Keratinocyte (primary cell): ENCODE measurements around the gene VAC14. TPM values are rescaled to one million over a fixed set of nuclear protein-coding genes. Genes with fewer than 3 reads are reported as not detected.
A peak's percentile ranks its signal among the peaks of the same experiment; 100 is the strongest.

Source experiments
- DNase-seq: peaks from one replicate; pipeline ENCODE4 v3.0.0-alpha.2; 2011; ENCODE audit warnings: low read depth, missing footprints, low spot score
- FAIRE-seq: peaks from 2 replicates; lab custom pipeline; 2011; peaks lifted over from hg19 to GRCh38; lab: Jason Lieb, UNC
- H2AFZ ChIP-seq: 2 replicates; pipeline ENCODE4 v1.6.0; 2012; ENCODE audit warnings: low read length, control low read depth, inconsistent platforms; ENCODE audit not compliant: control insufficient read depth
- H3K27ac ChIP-seq: 2 replicates; pipeline ENCODE4 v1.5.1; 2011; ENCODE audit warnings: low read length; ENCODE audit not compliant: control insufficient read depth, insufficient read depth
- H3K27me3 ChIP-seq: 3 replicates; pipeline ENCODE4 v1.6.0; 2011; ENCODE audit warnings: low read length; ENCODE audit not compliant: control insufficient read depth, insufficient read depth; ENCODE audit errors: extremely low read depth
- H3K36me3 ChIP-seq, 2 experiments: 2 replicates in 1 of 2; 3 replicates in 1 of 2; pipeline ENCODE4 v1.5.1; 2011; ENCODE audit warnings: low read length in 2 of 2, mild to moderate bottlenecking in 1 of 2; ENCODE audit not compliant: control insufficient read depth in 2 of 2, insufficient read depth in 2 of 2; ENCODE audit errors: extremely low read depth in 1 of 2
- H3K4me1 ChIP-seq: 3 replicates; pipeline ENCODE4 v1.5.1; 2011; ENCODE audit warnings: low read length; ENCODE audit not compliant: control insufficient read depth, insufficient read depth; ENCODE audit errors: extremely low read depth
- H3K4me2 ChIP-seq: 3 replicates; pipeline ENCODE4 v1.6.0; 2011; ENCODE audit warnings: low read depth, low read length; ENCODE audit not compliant: control insufficient read depth, insufficient read depth; ENCODE audit errors: extremely low read depth
- H3K4me3 ChIP-seq, 3 experiments: fragments of 200-600 bp in 1 of 3; sonication (generic) in 1 of 3; 2 replicates in 2 of 3; 3 replicates in 1 of 3; pipeline ENCODE4 v1.5.1; 2011 to 2016; ENCODE audit warnings: low read length in 3 of 3, mild to moderate bottlenecking in 3 of 3, control low read depth in 2 of 3, inconsistent platforms in 1 of 3, low read depth in 1 of 3, mixed read lengths in 1 of 3, mixed run types in 1 of 3, moderate library complexity in 1 of 3; ENCODE audit not compliant: control insufficient read depth in 2 of 3, insufficient read depth in 2 of 3; ENCODE audit errors: extremely low read depth in 1 of 3
- H3K79me2 ChIP-seq: 2 replicates; pipeline ENCODE4 v1.6.0; 2012; ENCODE audit warnings: low read length; ENCODE audit not compliant: control insufficient read depth, insufficient read depth
- H3K9ac ChIP-seq: 3 replicates; pipeline ENCODE4 v1.6.0; 2011; ENCODE audit warnings: low read length; ENCODE audit not compliant: control insufficient read depth, insufficient read depth; ENCODE audit errors: extremely low read depth
- H3K9me1 ChIP-seq: 3 replicates; pipeline ENCODE4 v1.6.0; 2011; ENCODE audit warnings: low read length; ENCODE audit not compliant: control insufficient read depth, insufficient read depth; ENCODE audit errors: extremely low read depth
- H3K9me3 ChIP-seq: 2 replicates; pipeline ENCODE4 v1.5.1; 2012; ENCODE audit warnings: low read depth, low read length; ENCODE audit not compliant: control insufficient read depth
- H4K20me1 ChIP-seq: 3 replicates; pipeline ENCODE4 v1.6.0; 2011; ENCODE audit warnings: low read length; ENCODE audit not compliant: control insufficient read depth, insufficient read depth; ENCODE audit errors: extremely low read depth
- EZH2 ChIP-seq: IDR thresholded peaks from one replicate; pipeline ENCODE4 v1.6.1; 2012; ENCODE audit warnings: inconsistent platforms, mild to moderate bottlenecking, low read length, moderate library complexity
- dilution Hi-C: fragments of 300-500 bp; cut with MboI; formaldehyde crosslinking; loops from one replicate; pipeline ENCODE4 v1.7.0; 2020; ENCODE audit warnings: low sequenced_read_pairs; ENCODE audit not compliant: extremely low pct_ligation_motif_present
- polyA plus RNA-seq, 5 experiments: library from polyadenylated mRNA; depleted of rRNA in 3 of 5; stranded (reverse) in 3 of 5; stranded (forward) in 1 of 5; unstranded in 1 of 5; fragments of >200 nt; gene quantifications; 1 replicate in 1 of 5; 2 replicates in 3 of 5; 3 replicates in 1 of 5; pipeline versions ENCODE4 v1.2.1 to v1.2.3, GENCODE V29; 2011 to 2012; ENCODE audit warnings: missing spikeins in 2 of 5, low read depth in 1 of 5, low replicate concordance in 1 of 5
- TF ChIP-seq, protein P1 (sequence below), 3 experiments: IDR thresholded peaks in 1 of 3; conservative IDR thresholded peaks in 1 of 3; optimal IDR thresholded peaks in 1 of 3; 2 replicates in 2 of 3; 3 replicates in 1 of 3; pipeline versions ENCODE3 to v1.5.1; 2011; ENCODE audit warnings: low read length in 3 of 3, mild to moderate bottlenecking in 3 of 3, moderate library complexity in 2 of 3, control low read depth in 1 of 3, inconsistent platforms in 1 of 3; ENCODE audit not compliant: insufficient read depth in 2 of 3; ENCODE audit errors: extremely low read depth in 1 of 3

VAC14 gene
- polyA plus RNA-seq, 1 donor (not counting 4 experiments of a cell fraction or from before 2014, with no cell fraction given), result 15.9 TPM

DNA sequence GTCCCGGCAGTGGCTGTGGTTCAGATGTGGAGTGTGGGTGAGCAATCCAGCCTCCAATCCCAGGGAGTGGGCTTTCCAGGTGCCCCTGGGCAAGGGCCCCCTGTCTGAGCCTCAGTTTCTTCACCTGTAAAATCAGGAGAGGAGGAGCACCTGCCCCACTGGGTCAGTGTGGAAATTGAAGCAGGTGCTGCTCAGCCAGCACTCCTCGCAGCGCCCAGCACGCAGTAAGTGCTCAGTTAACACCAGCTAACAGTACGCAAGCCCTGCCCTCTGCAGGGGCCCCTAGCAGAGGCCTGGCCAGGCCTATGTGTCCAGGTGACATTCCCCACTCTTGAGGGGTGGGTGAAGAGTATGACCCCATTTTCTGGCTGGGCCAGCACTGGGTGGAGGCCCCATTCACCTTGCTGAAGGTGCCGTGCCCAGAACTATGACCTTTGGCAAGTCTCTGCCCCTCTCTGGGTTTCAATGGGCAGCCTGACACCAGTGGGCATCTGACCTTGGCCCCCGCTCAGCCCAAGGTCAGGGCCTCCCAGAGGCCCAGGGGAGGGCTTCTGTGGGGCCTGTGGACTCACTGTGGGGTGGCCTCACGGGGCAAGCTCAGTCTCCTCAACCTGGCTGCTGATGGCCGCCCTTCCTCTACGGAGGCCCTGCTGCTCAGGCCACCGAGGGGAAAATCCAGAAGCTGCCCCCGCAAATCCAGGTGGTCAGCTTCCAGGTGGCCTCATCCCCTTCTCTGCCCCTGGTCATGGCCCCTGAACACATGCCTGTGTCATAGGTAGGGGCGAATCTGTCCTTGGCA lies 117.6 kb downstream of the VAC14 start:
- Histone ChIP-seq H3K4me1 (peaks cover 51% of the 10 kb centered on the region), H2AFZ (no peak overlapping the region), H3K9ac (no peak overlapping the region), H3K27me3 (no peaks in the 10 kb centered on the region), H4K20me1 (peaks cover 6% of the 10 kb centered on the region), H3K36me3 (peaks cover 10 to 13% of the 10 kb centered on the region in 2 experiments), H3K4me2 (peak overlapping the region; percentile 99), H3K27ac (no peak overlapping the region), H3K9me1 (no peaks in the 10 kb centered on the region), H3K79me2 (peaks cover 51% of the 10 kb centered on the region), H3K4me3 (no peak overlapping the region), H3K9me3 (no peaks in the 10 kb centered on the region)
- dilution Hi-C loops, result no loop called here
- no peak for FAIRE-seq
- DNase-seq, result no peak
- TF ChIP-seq EZH2, result no peak
- TF ChIP-seq, protein P1, sequence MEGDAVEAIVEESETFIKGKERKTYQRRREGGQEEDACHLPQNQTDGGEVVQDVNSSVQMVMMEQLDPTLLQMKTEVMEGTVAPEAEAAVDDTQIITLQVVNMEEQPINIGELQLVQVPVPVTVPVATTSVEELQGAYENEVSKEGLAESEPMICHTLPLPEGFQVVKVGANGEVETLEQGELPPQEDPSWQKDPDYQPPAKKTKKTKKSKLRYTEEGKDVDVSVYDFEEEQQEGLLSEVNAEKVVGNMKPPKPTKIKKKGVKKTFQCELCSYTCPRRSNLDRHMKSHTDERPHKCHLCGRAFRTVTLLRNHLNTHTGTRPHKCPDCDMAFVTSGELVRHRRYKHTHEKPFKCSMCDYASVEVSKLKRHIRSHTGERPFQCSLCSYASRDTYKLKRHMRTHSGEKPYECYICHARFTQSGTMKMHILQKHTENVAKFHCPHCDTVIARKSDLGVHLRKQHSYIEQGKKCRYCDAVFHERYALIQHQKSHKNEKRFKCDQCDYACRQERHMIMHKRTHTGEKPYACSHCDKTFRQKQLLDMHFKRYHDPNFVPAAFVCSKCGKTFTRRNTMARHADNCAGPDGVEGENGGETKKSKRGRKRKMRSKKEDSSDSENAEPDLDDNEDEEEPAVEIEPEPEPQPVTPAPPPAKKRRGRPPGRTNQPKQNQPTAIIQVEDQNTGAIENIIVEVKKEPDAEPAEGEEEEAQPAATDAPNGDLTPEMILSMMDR (optimal IDR thresholded peaks at IDR 0.05 in 1 of 3, IDR thresholded peaks at IDR 0.05 in 1 of 3, conservative IDR thresholded peaks at IDR 0.05 in 1 of 3; ENCODE audit: extremely low read depth in 1 of 3, insufficient read depth in 2 of 3, low read length in 3 of 3), result no peak

DNA sequence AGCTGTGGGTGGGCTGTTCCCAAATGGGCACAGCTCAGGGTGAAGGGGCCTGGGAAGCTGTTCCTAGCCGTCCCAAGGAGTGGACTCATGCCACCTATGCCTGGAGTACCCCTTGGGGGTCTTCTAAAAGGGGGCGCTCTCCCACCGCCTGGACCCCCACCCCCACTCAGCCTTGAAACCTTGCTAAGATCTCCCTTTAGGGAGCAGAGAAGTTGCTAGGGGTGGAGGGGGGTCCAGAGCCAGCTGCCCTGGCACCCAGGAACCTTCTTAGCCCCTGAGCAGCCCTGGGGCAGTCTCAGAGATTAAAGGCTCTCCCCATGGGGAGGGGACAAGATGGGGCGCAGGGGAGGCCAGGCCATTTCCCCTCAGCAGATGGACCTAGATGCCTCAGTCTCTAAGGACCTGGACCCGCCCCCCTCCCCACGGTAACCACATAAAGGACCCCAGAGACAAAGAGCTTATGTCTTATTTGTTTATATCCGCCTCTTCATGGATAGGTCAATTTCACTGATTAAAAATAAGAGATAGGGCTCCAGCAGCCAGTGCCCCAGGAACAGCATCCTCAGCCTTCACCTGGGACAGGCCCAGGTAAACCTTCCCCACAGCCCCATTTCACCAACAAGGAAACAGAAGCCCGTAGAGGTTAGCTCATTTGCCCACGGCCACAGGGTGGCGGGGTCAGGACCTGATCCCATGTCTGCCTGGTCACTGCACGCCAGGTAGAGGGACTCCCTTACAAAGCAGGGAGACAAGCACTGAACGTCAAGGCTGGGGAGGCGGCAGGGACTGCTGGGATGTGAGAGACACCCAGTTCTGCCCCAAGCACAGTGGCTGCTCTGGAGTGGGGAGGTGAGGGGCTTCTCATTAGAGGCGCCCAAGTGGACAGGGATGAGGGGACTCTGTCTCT lies 118.5 kb downstream of the VAC14 start:
- Histone ChIP-seq H3K4me3 (peak overlapping the region in 2 of 3 experiments; percentile 38), H3K79me2 (peaks cover 51% of the 10 kb centered on the region), H4K20me1 (peaks cover 6% of the 10 kb centered on the region), H3K27me3 (no peaks in the 10 kb centered on the region), H3K9me1 (no peaks in the 10 kb centered on the region), H3K9ac (peak overlapping the region; percentile 37), H3K27ac (peak overlapping the region; percentile 20), H3K9me3 (no peaks in the 10 kb centered on the region), H3K4me1 (peaks cover 48% of the 10 kb centered on the region), H3K4me2 (peak overlapping the region; percentile 71), H3K36me3 (peaks cover 17 to 20% of the 10 kb centered on the region in 2 experiments), H2AFZ (no peak overlapping the region)
- FAIRE-seq, result peak; percentile 9
- dilution Hi-C loops, result no loop called here
- TF ChIP-seq, protein P1 (optimal IDR thresholded peaks at IDR 0.05 in 1 of 3, IDR thresholded peaks at IDR 0.05 in 1 of 3, conservative IDR thresholded peaks at IDR 0.05 in 1 of 3; ENCODE audit: extremely low read depth in 1 of 3, insufficient read depth in 2 of 3, low read length in 3 of 3), result no peak
- no peak for TF ChIP-seq EZH2
- DNase-seq, result no peak
